Central memory CD8-positive, alpha-beta T cell (primary cell): ENCODE results near the gene OR1I1.

Experiments
- ATAC-seq: fragments of 150-1000 bp; cut with Tn5 transposase; replicated peaks from 2 replicates; pipeline ENCODE4 v1.10.0; 2022; ENCODE audit warnings: mild to moderate bottlenecking, moderate FRiP score, moderate number of reproducible peaks; ENCODE audit not compliant: poor library complexity, severe bottlenecking; ENCODE audit errors: extremely low read depth
- DNase-seq, 2 donors: peaks; one replicate each; pipeline ENCODE4 v3.0.0; 2021; ENCODE audit warnings: low spot score in 2 of 2
- H3K27ac Mint-ChIP-seq: one replicate; pipeline ENCODE4 v1.8.0; 2022; ENCODE audit warnings: low read depth, mild to moderate bottlenecking, moderate library complexity, mixed read lengths
- H3K27me3 Mint-ChIP-seq: one replicate; pipeline ENCODE4 v1.8.0; 2022; ENCODE audit warnings: mixed read lengths
- H3K36me3 Mint-ChIP-seq: one replicate; pipeline ENCODE4 v1.8.0; 2022; ENCODE audit warnings: mild to moderate bottlenecking, moderate library complexity, mixed read lengths; ENCODE audit not compliant: insufficient read depth
- H3K4me1 Mint-ChIP-seq: one replicate; pipeline ENCODE4 v1.8.0; 2022; ENCODE audit warnings: mixed read lengths
- H3K4me3 Mint-ChIP-seq: one replicate; pipeline ENCODE4 v1.8.0; 2022; ENCODE audit warnings: mild to moderate bottlenecking, moderate library complexity, mixed read lengths
- H3K9me3 Mint-ChIP-seq: one replicate; pipeline ENCODE4 v1.8.0; 2022; ENCODE audit warnings: mixed read lengths

Gene OR1I1

GRCh38 chr19:15104003-15104402 lies 22.0 kb downstream of the OR1I1 start:
- Mint-ChIP-seq H3K4me1 (peaks cover 6% of the 10 kb centered on the region), H3K9me3 (peaks cover 12% of the 10 kb centered on the region), H3K36me3 (peaks cover 2% of the 10 kb centered on the region), H3K27me3 (peaks cover 39% of the 10 kb centered on the region), H3K27ac (no peak overlapping the region), H3K4me3 (no peak overlapping the region)
- DNase-seq (no peak), ATAC-seq (no peak)

- peaks cover 12% of the 10 kb centered on the region for H3K9me3 Mint-ChIP-seq
- no peak overlapping the region for H3K27ac Mint-ChIP-seq
- ATAC-seq (no peak), DNase-seq (no peak)
- peaks cover 6% of the 10 kb centered on the region for H3K4me1 Mint-ChIP-seq
- H3K4me3 Mint-ChIP-seq, result no peak overlapping the region
- H3K27me3 Mint-ChIP-seq, result peaks cover 39% of the 10 kb centered on the region
- peaks cover 2% of the 10 kb centered on the region for H3K36me3 Mint-ChIP-seq
Measured at GRCh38 chr19:15104411-15104810, 22.4 kb downstream of the OR1I1 start.

- no peak for DNase-seq
- no peak overlapping the region for H3K27ac Mint-ChIP-seq
- peaks cover 39% of the 10 kb centered on the region for H3K27me3 Mint-ChIP-seq
- no peak for ATAC-seq
- peaks cover 6% of the 10 kb centered on the region for H3K4me1 Mint-ChIP-seq
- H3K36me3 Mint-ChIP-seq, result peaks cover 2% of the 10 kb centered on the region
- H3K4me3 Mint-ChIP-seq, result no peak overlapping the region
- peaks cover 12% of the 10 kb centered on the region for H3K9me3 Mint-ChIP-seq
Measured at GRCh38 chr19:15105044-15105443, 23.0 kb downstream of the OR1I1 start.

- peak within 1 kb of the TSS; percentile 36 for H3K4me3 Mint-ChIP-seq
- peaks cover 39% of the 10 kb centered on the region for H3K27me3 Mint-ChIP-seq
- H3K36me3 Mint-ChIP-seq, result no peaks in the 10 kb centered on the region
- DNase-seq (no peak), ATAC-seq (no peak)
- peaks cover 12% of the 10 kb centered on the region for H3K9me3 Mint-ChIP-seq
- peaks cover 6% of the 10 kb centered on the region for H3K4me1 Mint-ChIP-seq
- H3K27ac Mint-ChIP-seq, result no peak within 1 kb of the TSS
Measured at GRCh38 chr19:15107061-15108010, 25.3 kb downstream of the OR1I1 start, which contains the start of gene SYDE1. Gene SYDE1 (plus strand): TSS chr19:15107401. CDS start chr19:15107434, 33 bp downstream.

GRCh38 chr19:15108145-15108844 lies 26.3 kb downstream of the OR1I1 start:
- peak overlapping the region; percentile 14 for H3K4me3 Mint-ChIP-seq
- peaks cover 36% of the 10 kb centered on the region for H3K27me3 Mint-ChIP-seq
- no peak overlapping the region for H3K27ac Mint-ChIP-seq
- peaks cover 6% of the 10 kb centered on the region for H3K4me1 Mint-ChIP-seq
- H3K9me3 Mint-ChIP-seq, result peaks cover 11% of the 10 kb centered on the region
- H3K36me3 Mint-ChIP-seq, result no peaks in the 10 kb centered on the region
- no peak for ATAC-seq
- DNase-seq, result no peak

GRCh38 chr19:15108845-15109767 lies 27.1 kb downstream of the OR1I1 start:
- H3K36me3 Mint-ChIP-seq, result no peaks in the 10 kb centered on the region
- no peak overlapping the region for H3K4me3 Mint-ChIP-seq
- ATAC-seq, result no peak
- H3K27me3 Mint-ChIP-seq, result peaks cover 32% of the 10 kb centered on the region
- DNase-seq, result no peak
- H3K9me3 Mint-ChIP-seq, result peaks cover 5% of the 10 kb centered on the region
- no peak overlapping the region for H3K27ac Mint-ChIP-seq
- H3K4me1 Mint-ChIP-seq, result peaks cover 6% of the 10 kb centered on the region

- peaks cover 6% of the 10 kb centered on the region for H3K4me1 Mint-ChIP-seq
- peaks cover 2% of the 10 kb centered on the region for H3K36me3 Mint-ChIP-seq
- H3K9me3 Mint-ChIP-seq, result no peaks in the 10 kb centered on the region
- ATAC-seq (no peak), DNase-seq (no peak)
- H3K27ac Mint-ChIP-seq, result no peak overlapping the region
- peaks cover 32% of the 10 kb centered on the region for H3K27me3 Mint-ChIP-seq
- no peak overlapping the region for H3K4me3 Mint-ChIP-seq
Measured at GRCh38 chr19:15109768-15110417, 27.9 kb downstream of the OR1I1 start.

- Mint-ChIP-seq H3K9me3 (no peaks in the 10 kb centered on the region), H3K27me3 (peaks cover 31% of the 10 kb centered on the region), H3K27ac (no peak overlapping the region), H3K36me3 (peaks cover 3% of the 10 kb centered on the region), H3K4me1 (peaks cover 6% of the 10 kb centered on the region), H3K4me3 (no peak overlapping the region)
- ATAC-seq (no peak), DNase-seq (no peak)
Measured at GRCh38 chr19:15110418-15110815, 28.4 kb downstream of the OR1I1 start.

GRCh38 chr19:15111758-15112157 lies 29.7 kb downstream of the OR1I1 start:
- no peak for ATAC-seq
- Mint-ChIP-seq H3K4me1 (peaks cover 2% of the 10 kb centered on the region), H3K36me3 (peaks cover 7% of the 10 kb centered on the region), H3K27ac (no peak overlapping the region), H3K9me3 (no peaks in the 10 kb centered on the region), H3K27me3 (peaks cover 18% of the 10 kb centered on the region), H3K4me3 (no peak overlapping the region)
- no peak for DNase-seq

- H3K4me3 Mint-ChIP-seq, result no peak overlapping the region
- H3K9me3 Mint-ChIP-seq, result no peaks in the 10 kb centered on the region
- no peaks in the 10 kb centered on the region for H3K4me1 Mint-ChIP-seq
- H3K27me3 Mint-ChIP-seq, result peaks cover 14% of the 10 kb centered on the region
- peaks cover 14% of the 10 kb centered on the region for H3K36me3 Mint-ChIP-seq
- H3K27ac Mint-ChIP-seq, result no peak overlapping the region
- DNase-seq (no peak), ATAC-seq (no peak)
Measured at GRCh38 chr19:15112385-15112784, 30.4 kb downstream of the OR1I1 start.

GRCh38 chr19:15113245-15114152 lies 31.5 kb downstream of the OR1I1 start:
- H3K36me3 Mint-ChIP-seq, result peaks cover 18% of the 10 kb centered on the region
- no peaks in the 10 kb centered on the region for H3K4me1 Mint-ChIP-seq
- ATAC-seq (no peak), DNase-seq (no peak)
- H3K27me3 Mint-ChIP-seq, result peaks cover 4% of the 10 kb centered on the region
- H3K4me3 Mint-ChIP-seq, result no peak overlapping the region
- no peaks in the 10 kb centered on the region for H3K9me3 Mint-ChIP-seq
- no peak overlapping the region for H3K27ac Mint-ChIP-seq
